Measurements from ENCODE around the gene PGA5. TPM values are rescaled to one million over a fixed set of nuclear protein-coding genes. Genes with fewer than 3 reads are reported as not detected.

The PGA5 gene
- total RNA-seq, 4 donors from 2014 or later: not detected

GRCh38 chr11:61270354-61271076, 29.5 kb downstream of the PGA5 start:
- H3K27me3 ChIP-seq: no peaks in the 10 kb centered on the region
- no peaks in the 10 kb centered on the region for H3K36me3 ChIP-seq
- DNase-seq: no peak
- no peak overlapping the region for H3K4me3 ChIP-seq
- no peaks in the 10 kb centered on the region for H3K9me3 ChIP-seq
- H3K27ac ChIP-seq: no peak overlapping the region
- H3K4me1 ChIP-seq: no peaks in the 10 kb centered on the region
- TF ChIP-seq POLR2A (IDR thresholded peaks at IDR 0.05) (no peak), CTCF (IDR thresholded peaks at IDR 0.05) (no peak)

GRCh38 chr11:61272731-61273130, 31.8 kb downstream of the PGA5 start:
- H3K4me3 ChIP-seq: no peak overlapping the region
- no peak overlapping the region for H3K27ac ChIP-seq
- no peak for TF ChIP-seq POLR2A (IDR thresholded peaks at IDR 0.05)
- TF ChIP-seq CTCF (IDR thresholded peaks at IDR 0.05): no peak
- H3K4me1 ChIP-seq: no peaks in the 10 kb centered on the region
- no peaks in the 10 kb centered on the region for H3K27me3 ChIP-seq
- H3K36me3 ChIP-seq: no peaks in the 10 kb centered on the region
- no peak for DNase-seq
- H3K9me3 ChIP-seq: no peaks in the 10 kb centered on the region

GRCh38 chr11:61273178-61274078, 32.5 kb downstream of the PGA5 start:
- no peak overlapping the region for H3K27ac ChIP-seq
- H3K9me3 ChIP-seq: no peaks in the 10 kb centered on the region
- TF ChIP-seq CTCF (IDR thresholded peaks at IDR 0.05) (no peak), POLR2A (IDR thresholded peaks at IDR 0.05) (no peak)
- H3K4me1 ChIP-seq: no peaks in the 10 kb centered on the region
- no peak for DNase-seq
- no peak overlapping the region for H3K4me3 ChIP-seq
- no peaks in the 10 kb centered on the region for H3K36me3 ChIP-seq
- H3K27me3 ChIP-seq: no peaks in the 10 kb centered on the region

- no peaks in the 10 kb centered on the region for H3K27me3 ChIP-seq
- no peaks in the 10 kb centered on the region for H3K9me3 ChIP-seq
- no peak for DNase-seq
- no peak overlapping the region for H3K4me3 ChIP-seq
- TF ChIP-seq POLR2A (IDR thresholded peaks at IDR 0.05) (no peak), CTCF (IDR thresholded peaks at IDR 0.05) (no peak)
- H3K27ac ChIP-seq: no peak overlapping the region
- H3K4me1 ChIP-seq: no peaks in the 10 kb centered on the region
- H3K36me3 ChIP-seq: no peaks in the 10 kb centered on the region
Measured at GRCh38 chr11:61274084-61274483, 33.1 kb downstream of the PGA5 start.

- no peaks in the 10 kb centered on the region for H3K9me3 ChIP-seq
- TF ChIP-seq CTCF (IDR thresholded peaks at IDR 0.05) (no peak), POLR2A (IDR thresholded peaks at IDR 0.05) (no peak)
- no peak overlapping the region for H3K4me3 ChIP-seq
- H3K4me1 ChIP-seq: no peaks in the 10 kb centered on the region
- DNase-seq: no peak
- no peak overlapping the region for H3K27ac ChIP-seq
- no peaks in the 10 kb centered on the region for H3K36me3 ChIP-seq
- H3K27me3 ChIP-seq: no peaks in the 10 kb centered on the region
Measured at GRCh38 chr11:61275191-61275590, 34.2 kb downstream of the PGA5 start.
